Progenitor cell of endocrine pancreas (in vitro differentiated cells): ENCODE results near the gene LHX5. TPM values are rescaled to one million over a fixed set of nuclear protein-coding genes. Genes with fewer than 3 reads are reported as not detected.

Source experiments
- DNase-seq: peaks from one replicate; pipeline ENCODE4 v3.0.0; 2021; ENCODE audit warnings: low spot score; ENCODE audit not compliant: unreplicated experiment
- H3K27ac Mint-ChIP-seq: 2 replicates; pipeline ENCODE4 v1.8.0; 2021; ENCODE audit warnings: mild to moderate bottlenecking, moderate library complexity, mixed read lengths
- H3K27me3 Mint-ChIP-seq: 2 replicates; pipeline ENCODE4 v1.8.0; 2021; ENCODE audit warnings: mixed read lengths
- H3K36me3 Mint-ChIP-seq: 2 replicates; pipeline ENCODE4 v1.8.0; 2022; ENCODE audit warnings: mixed read lengths; ENCODE audit not compliant: insufficient read depth
- H3K4me1 Mint-ChIP-seq: 2 replicates; pipeline ENCODE4 v1.8.0; 2021; ENCODE audit warnings: low read depth, mixed read lengths
- H3K4me3 Mint-ChIP-seq: 2 replicates; pipeline ENCODE4 v1.8.0; 2021; ENCODE audit warnings: low read depth, mild to moderate bottlenecking, moderate library complexity, mixed read lengths
- H3K9me3 Mint-ChIP-seq: 2 replicates; pipeline ENCODE4 v1.8.0; 2021; ENCODE audit warnings: low read depth, mixed read lengths
- CTCF ChIP-seq: fragments of 200-600 bp; sonication (generic); IDR thresholded peaks from one replicate; pipeline ENCODE4 v1.5.0; 2021; ENCODE audit warnings: antibody characterized with exemption, mild to moderate bottlenecking; ENCODE audit not compliant: unreplicated experiment
- total RNA-seq: library from RNA; stranded (reverse); gene quantifications from 2 replicates; pipeline ENCODE4 v1.2.1, GENCODE V29; 2021

Gene LHX5
- total RNA-seq, 1 donor from 2014 or later, result 0.41 TPM

GRCh38 chr12:113457710-113458109 lies 14.0 kb downstream of the LHX5 start:
- Mint-ChIP-seq H3K4me3 (no peak overlapping the region), H3K4me1 (peaks cover 5% of the 10 kb centered on the region), H3K36me3 (no peaks in the 10 kb centered on the region), H3K27ac (no peak overlapping the region), H3K9me3 (no peaks in the 10 kb centered on the region), H3K27me3 (peaks cover 76% of the 10 kb centered on the region)
- no peak for TF ChIP-seq CTCF
- no peak for DNase-seq

- no peaks in the 10 kb centered on the region for H3K9me3 Mint-ChIP-seq
- DNase-seq, result no peak
- TF ChIP-seq CTCF, result no peak
- no peak overlapping the region for H3K27ac Mint-ChIP-seq
- peaks cover 77% of the 10 kb centered on the region for H3K27me3 Mint-ChIP-seq
- peaks cover 3% of the 10 kb centered on the region for H3K4me1 Mint-ChIP-seq
- H3K4me3 Mint-ChIP-seq, result no peak overlapping the region
- H3K36me3 Mint-ChIP-seq, result no peaks in the 10 kb centered on the region
Measured at GRCh38 chr12:113457185-113457584, 14.5 kb downstream of the LHX5 start.

- no peaks in the 10 kb centered on the region for H3K36me3 Mint-ChIP-seq
- DNase-seq, result no peak
- H3K4me1 Mint-ChIP-seq, result peaks cover 3% of the 10 kb centered on the region
- no peaks in the 10 kb centered on the region for H3K9me3 Mint-ChIP-seq
- H3K27ac Mint-ChIP-seq, result no peak overlapping the region
- no peak for TF ChIP-seq CTCF
- H3K27me3 Mint-ChIP-seq, result peaks cover 77% of the 10 kb centered on the region
- H3K4me3 Mint-ChIP-seq, result no peak overlapping the region
Measured at GRCh38 chr12:113456761-113457160, 14.9 kb downstream of the LHX5 start.

- no peak for DNase-seq
- Mint-ChIP-seq H3K4me3 (no peak overlapping the region), H3K9me3 (no peaks in the 10 kb centered on the region), H3K4me1 (peaks cover 3% of the 10 kb centered on the region), H3K27me3 (peaks cover 73% of the 10 kb centered on the region), H3K27ac (peak overlapping the region; percentile 69), H3K36me3 (no peaks in the 10 kb centered on the region)
- no peak for TF ChIP-seq CTCF
Measured at GRCh38 chr12:113456199-113456598, 15.5 kb downstream of the LHX5 start.

- no peak overlapping the region for H3K27ac Mint-ChIP-seq
- H3K9me3 Mint-ChIP-seq, result no peaks in the 10 kb centered on the region
- peaks cover 9% of the 10 kb centered on the region for H3K4me1 Mint-ChIP-seq
- no peak for DNase-seq
- no peak for TF ChIP-seq CTCF
- H3K27me3 Mint-ChIP-seq, result peaks cover 51% of the 10 kb centered on the region
- no peak overlapping the region for H3K4me3 Mint-ChIP-seq
- H3K36me3 Mint-ChIP-seq, result no peaks in the 10 kb centered on the region
Measured at GRCh38 chr12:113453330-113453729, 18.3 kb downstream of the LHX5 start.
